GM21723 (cell line): ENCODE measurements around the gene CNTNAP2.
A peak's percentile ranks its signal among the peaks of the same experiment; 100 is the strongest.
"Not testable (repeated sequence)": the region's sequence is repeated elsewhere in the genome, so short reads cannot be mapped to it uniquely, and the experiment has no call there.

Source experiments
- ATAC-seq: cut with Tn5 transposase; IDR thresholded peaks from one replicate; pipeline ENCODE4 v1.9.1; 2021; ENCODE audit warnings: mild to moderate bottlenecking, moderate library complexity; ENCODE audit not compliant: unreplicated experiment

The CNTNAP2 gene

GRCh38 chr7:148303295-148304082, 2186.9 kb downstream of the CNTNAP2 start:
- no peak for ATAC-seq

GRCh38 chr7:148304083-148304335, 2187.4 kb downstream of the CNTNAP2 start:
- ATAC-seq: no peak

GRCh38 chr7:148304456-148304855, 2187.9 kb downstream of the CNTNAP2 start:
- ATAC-seq: peak; percentile 79

- peak; percentile 65 for ATAC-seq
These were observed 2190.2 kb downstream of the CNTNAP2 start for GRCh38 chr7:148306759-148307158.

GRCh38 chr7:148318102-148318811, 2201.7 kb downstream of the CNTNAP2 start:
- no peak for ATAC-seq

- no peak for ATAC-seq
These were observed 2202.2 kb downstream of the CNTNAP2 start for GRCh38 chr7:148318838-148319237.

- ATAC-seq: no peak
These were observed 2202.8 kb downstream of the CNTNAP2 start for GRCh38 chr7:148319316-148319808.

GRCh38 chr7:148325208-148325607, 2208.6 kb downstream of the CNTNAP2 start:
- ATAC-seq: no peak

- no peak for ATAC-seq
These were observed 2210.8 kb downstream of the CNTNAP2 start for GRCh38 chr7:148327379-148327778.

GRCh38 chr7:148328906-148329305, 2212.3 kb downstream of the CNTNAP2 start:
- no peak for ATAC-seq

GRCh38 chr7:148330124-148330818, 2213.7 kb downstream of the CNTNAP2 start:
- ATAC-seq: no peak

- no peak for ATAC-seq
These were observed 2214.2 kb downstream of the CNTNAP2 start for GRCh38 chr7:148330822-148331221.

GRCh38 chr7:148331456-148331855, 2214.9 kb downstream of the CNTNAP2 start:
- not testable (repeated sequence) for ATAC-seq

GRCh38 chr7:148332191-148333186, 2215.9 kb downstream of the CNTNAP2 start:
- no peak for ATAC-seq

- no peak for ATAC-seq
These were observed 2217.9 kb downstream of the CNTNAP2 start for GRCh38 chr7:148334441-148334956.

- no peak for ATAC-seq
These were observed 2218.5 kb downstream of the CNTNAP2 start for GRCh38 chr7:148334959-148335577.

GRCh38 chr7:148335790-148336189, 2219.2 kb downstream of the CNTNAP2 start:
- ATAC-seq: no peak

- ATAC-seq: no peak
These were observed 2219.8 kb downstream of the CNTNAP2 start for GRCh38 chr7:148336411-148336810.

GRCh38 chr7:148337246-148337965, 2220.8 kb downstream of the CNTNAP2 start:
- ATAC-seq: no peak
